Activated gamma-delta T cell treated with anti-CD3 and anti-CD28 coated beads, Interleukin-2, amount 50 U/mL, for 16 hours (primary cell): ENCODE data around the gene SETMAR.
"Not testable (repeated sequence)": the region's sequence is repeated elsewhere in the genome, so short reads cannot be mapped to it uniquely, and the experiment has no call there.

Experiments used
- DNase-seq: peaks from one replicate; pipeline ENCODE4 v3.0.0-alpha.2; 2020; ENCODE audit warnings: low read depth

The SETMAR gene

DNA sequence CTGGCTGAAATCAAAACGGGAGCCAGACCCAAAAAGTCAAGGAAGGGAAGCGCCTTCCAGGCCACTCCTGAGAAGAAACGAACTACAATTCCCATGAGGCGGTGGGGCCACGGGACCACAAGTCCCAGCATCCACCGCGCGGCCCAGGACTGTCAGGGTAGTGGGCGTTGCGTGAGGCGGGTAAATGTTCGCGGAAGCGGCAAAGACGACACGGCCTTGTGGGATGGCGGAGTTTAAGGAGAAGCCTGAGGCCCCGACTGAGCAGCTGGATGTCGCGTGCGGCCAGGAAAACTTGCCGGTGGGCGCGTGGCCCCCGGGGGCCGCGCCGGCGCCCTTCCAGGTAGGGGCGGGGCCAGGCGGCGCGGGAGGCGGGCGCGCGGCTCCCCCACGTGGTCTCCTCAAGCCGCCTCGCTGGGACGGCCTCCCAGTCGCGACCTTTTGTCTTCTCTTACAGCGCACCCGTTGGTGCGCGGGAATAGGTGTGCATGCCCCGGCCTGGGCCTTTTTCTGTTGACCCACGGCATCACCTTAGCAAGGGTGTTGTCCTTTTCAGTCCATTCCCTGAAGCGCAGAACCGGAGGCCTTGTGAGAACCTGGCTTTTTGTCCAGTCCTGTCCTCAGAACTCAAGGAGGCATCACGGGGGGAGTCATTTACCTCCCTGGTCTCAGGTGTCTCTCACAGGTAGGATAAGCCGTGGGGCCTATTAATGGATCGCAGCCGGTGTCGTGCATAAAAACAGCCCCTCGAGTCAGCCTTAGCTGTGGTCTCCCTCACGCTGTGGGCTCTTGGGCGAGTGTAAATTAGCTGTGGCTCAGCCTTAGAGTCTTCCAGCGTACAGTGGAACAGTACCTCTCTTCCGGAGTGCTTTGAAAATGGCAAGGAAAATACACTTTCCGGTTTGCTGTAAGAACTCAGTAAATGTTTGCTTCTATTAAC, at the start of gene SETMAR:
SETMAR (plus strand) TSS at position 183 of the 937 bp plus-strand sequence; CDS start at position 185, 2 bp downstream.
- DNase-seq, result peak; percentile 68

GRCh38 chr3:4261406-4261805, 41.8 kb upstream of the SETMAR start:
- no peak for DNase-seq

GRCh38 chr3:4264040-4264439, 39.1 kb upstream of the SETMAR start:
- no peak for DNase-seq

- no peak for DNase-seq
Measured at GRCh38 chr3:4270720-4271119, 32.4 kb upstream of the SETMAR start.

GRCh38 chr3:4271834-4272233, 31.3 kb upstream of the SETMAR start:
- no peak for DNase-seq

DNA sequence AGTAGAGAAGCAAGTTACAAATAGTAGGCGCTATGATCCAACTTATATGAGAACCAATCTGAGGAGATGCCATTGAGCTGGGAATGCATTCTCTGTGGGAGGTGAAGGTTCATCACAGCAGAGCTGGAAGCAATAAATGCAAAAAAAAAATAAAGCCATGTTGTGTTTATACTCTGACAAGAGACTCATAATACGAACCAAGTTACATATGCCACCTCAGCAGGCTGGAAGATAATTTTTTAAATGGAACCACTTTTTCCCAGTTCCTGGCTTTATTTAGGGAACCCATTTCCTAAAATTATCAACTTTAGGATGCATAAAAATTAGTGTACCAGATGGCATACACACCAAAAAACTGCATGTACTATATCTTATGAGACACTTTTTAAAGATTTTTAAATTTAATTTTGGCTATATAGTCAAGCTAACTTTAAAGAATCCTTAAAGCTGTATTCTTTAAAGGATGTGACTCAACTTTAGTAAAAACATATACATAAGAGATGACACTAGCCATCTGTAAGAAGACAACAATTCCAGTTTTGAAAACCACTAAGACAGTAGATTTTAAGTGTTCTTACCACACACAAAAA, 23.6 kb upstream of the SETMAR start:
- DNase-seq, result no peak

- no peak for DNase-seq
Measured at GRCh38 chr3:4281991-4282390, 21.2 kb upstream of the SETMAR start.

DNA sequence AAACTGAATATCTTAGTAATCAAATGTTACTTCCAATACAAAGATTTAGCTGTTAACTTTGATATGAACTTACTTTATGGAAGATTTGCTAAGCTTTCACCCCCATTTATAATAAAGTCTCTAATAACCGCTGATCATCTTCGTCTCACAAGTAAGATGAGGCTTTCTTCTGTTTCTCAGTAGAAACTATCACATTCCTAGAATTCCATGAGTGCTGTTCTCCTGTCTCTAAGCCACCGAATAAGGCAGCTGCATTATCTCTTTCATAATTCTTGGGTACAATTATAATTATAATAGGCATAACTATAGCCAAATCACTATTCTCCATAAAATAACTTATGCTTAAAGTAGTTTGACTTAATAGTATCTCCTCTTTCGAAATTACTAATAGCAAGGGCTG, 18.3 kb upstream of the SETMAR start:
- DNase-seq, result no peak

GRCh38 chr3:4289044-4289443, 14.1 kb upstream of the SETMAR start:
- DNase-seq, result no peak

- DNase-seq, result peak; percentile 17
Measured at GRCh38 chr3:4290272-4290893, 12.8 kb upstream of the SETMAR start.

- no peak for DNase-seq
Measured at GRCh38 chr3:4292301-4292700, 10.9 kb upstream of the SETMAR start.

GRCh38 chr3:4294616-4295327, 8.4 kb upstream of the SETMAR start:
- no peak for DNase-seq

GRCh38 chr3:4296454-4296853, 6.7 kb upstream of the SETMAR start:
- not testable (repeated sequence) for DNase-seq

GRCh38 chr3:4297486-4297885, 5.7 kb upstream of the SETMAR start:
- no peak for DNase-seq

GRCh38 chr3:4302747-4303146, 422 bp upstream of the SETMAR start:
- no peak for DNase-seq

GRCh38 chr3:4305210-4305609, 2.0 kb downstream of the SETMAR start:
- DNase-seq, result not testable (repeated sequence)

GRCh38 chr3:4306091-4306490, 2.9 kb downstream of the SETMAR start:
- DNase-seq, result no peak

GRCh38 chr3:4306860-4307259, 3.7 kb downstream of the SETMAR start:
- DNase-seq, result no peak

GRCh38 chr3:4309491-4310128, 6.4 kb downstream of the SETMAR start:
- no peak for DNase-seq

- no peak for DNase-seq
Measured at GRCh38 chr3:4310971-4311370, 7.8 kb downstream of the SETMAR start.

DNA sequence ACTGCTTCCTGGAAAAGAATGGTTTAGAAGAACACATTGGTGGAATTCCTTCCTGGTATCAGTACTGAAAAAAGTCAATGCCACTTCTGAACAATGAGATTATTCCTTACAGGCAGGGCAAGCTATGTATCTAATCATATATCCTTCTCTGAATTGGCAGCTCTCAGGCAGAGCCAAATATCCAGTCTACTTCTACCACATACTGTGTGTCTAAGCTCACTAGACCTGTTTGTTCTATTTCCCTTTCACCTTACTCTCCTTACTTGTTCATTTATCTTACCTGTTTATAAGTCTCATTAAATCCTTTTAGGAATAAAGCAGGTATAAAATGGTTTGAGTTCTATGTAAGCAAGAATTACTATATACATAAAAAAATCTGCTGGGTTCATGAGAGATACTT, 8.3 kb downstream of the SETMAR start:
- DNase-seq, result no peak
